HG03196 (cell line): ENCODE data around the gene HDDC3.

Source experiments
- ATAC-seq: cut with Tn5 transposase; IDR thresholded peaks from one replicate; pipeline ENCODE4 v1.9.1; 2021; ENCODE audit not compliant: unreplicated experiment

Gene HDDC3

DNA sequence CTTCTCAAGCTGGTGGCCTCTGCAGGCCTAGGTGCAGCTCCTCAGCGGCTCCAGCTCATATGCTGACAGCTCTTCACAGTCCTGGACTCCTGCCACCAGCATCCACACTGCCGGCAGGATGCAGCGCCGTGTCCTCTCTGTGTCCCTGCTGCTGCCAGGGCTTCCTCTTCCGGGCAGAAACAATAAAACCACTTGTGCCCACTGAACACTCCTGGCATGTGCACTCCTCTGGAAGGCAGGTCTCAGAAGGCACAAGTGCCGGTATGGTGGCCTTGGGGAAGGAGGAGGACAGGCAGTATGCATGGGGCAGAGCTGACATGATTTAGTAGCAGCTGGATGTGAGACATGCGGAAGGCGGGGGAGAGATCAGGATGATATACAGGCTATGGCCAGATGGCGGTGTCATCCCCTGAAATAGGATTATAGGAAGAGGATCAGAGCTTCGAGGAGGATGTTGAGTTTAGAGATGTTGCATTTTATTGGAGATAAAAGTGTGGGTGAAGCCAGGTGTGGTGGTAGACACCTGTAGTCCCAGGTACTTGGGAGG, 36.7 kb downstream of the HDDC3 start:
- ATAC-seq = no peak

DNA sequence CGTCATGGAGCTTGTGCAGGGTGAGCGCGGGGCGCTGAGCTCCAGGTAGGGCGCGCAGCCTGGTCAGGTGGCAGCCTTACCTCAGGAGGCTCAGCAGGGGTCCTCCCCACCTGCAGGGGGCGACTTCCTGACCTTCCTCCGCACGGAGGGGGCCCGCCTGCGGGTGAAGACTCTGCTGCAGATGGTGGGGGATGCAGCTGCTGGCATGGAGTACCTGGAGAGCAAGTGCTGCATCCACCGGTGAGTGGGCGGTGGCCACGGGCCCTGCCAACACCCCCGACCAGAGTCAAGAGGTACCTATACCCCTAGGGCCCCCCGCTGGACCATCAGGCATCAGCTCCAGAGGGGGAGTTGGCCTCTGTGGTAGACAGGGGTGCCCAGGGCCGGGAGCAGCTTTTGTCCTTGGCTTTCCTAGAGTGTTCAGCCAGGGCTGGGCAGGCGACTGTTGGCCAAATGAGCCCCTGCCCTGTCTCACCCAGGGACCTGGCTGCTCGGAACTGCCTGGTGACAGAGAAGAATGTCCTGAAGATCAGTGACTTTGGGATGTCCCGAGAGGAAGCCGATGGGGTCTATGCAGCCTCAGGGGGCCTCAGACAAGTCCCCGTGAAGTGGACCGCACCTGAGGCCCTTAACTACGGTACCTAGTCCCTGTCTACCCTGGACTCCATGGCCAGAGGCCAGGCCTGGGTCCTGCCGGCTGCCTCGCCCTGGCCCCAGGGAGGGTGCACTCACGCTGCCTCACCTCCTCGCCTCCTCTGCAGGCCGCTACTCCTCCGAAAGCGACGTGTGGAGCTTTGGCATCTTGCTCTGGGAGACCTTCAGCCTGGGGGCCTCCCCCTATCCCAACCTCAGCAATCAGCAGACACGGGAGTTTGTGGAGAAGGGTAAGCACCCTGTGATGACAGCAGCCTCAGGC, 38.9 kb downstream of the HDDC3 start:
- no peak for ATAC-seq

DNA sequence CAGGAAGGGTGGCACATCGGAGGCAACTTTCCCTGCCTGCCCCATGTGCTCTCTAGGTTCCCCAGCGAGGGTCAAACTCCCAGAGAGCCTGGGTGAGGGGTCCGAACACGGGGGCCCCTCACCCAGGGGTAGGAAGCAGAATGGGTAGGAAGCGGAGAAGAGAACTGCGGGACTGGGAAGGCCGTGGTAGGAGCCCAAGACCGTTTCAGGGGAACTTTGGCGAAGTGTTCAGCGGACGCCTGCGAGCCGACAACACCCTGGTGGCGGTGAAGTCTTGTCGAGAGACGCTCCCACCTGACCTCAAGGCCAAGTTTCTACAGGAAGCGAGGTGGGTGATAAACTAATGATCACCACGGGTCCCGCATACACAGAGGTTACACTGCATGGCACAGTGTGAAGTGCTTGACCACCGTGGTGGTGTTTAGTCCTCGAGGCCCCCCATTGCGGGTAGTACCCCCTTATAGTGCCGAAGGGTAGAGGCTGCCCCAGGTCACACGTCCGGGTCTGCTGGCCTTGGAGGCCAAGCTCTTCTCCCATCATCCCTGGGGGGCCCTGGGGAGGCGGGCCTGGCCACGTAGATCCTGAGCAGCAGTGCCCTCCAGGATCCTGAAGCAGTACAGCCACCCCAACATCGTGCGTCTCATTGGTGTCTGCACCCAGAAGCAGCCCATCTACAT, 39.7 kb downstream of the HDDC3 start:
- no peak for ATAC-seq

DNA sequence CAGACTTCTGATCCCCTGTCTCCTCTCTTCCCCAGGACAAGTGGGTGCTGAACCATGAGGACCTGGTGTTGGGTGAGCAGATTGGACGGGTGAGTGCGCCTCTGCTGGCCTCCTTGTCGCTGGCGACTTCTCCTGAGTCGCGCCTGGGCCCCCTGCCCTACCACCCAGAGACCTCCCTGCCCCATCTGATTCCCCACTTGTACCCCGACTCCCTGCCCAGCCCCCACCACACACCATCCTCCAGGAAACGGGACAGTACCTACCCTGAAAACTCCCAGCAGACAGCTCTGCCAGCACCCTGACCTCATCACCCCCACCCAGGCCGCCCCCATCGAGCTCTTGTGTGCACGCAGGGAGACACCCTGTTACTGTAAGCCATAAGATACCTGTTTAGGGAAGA, 40.3 kb downstream of the HDDC3 start:
- ATAC-seq = no peak

DNA sequence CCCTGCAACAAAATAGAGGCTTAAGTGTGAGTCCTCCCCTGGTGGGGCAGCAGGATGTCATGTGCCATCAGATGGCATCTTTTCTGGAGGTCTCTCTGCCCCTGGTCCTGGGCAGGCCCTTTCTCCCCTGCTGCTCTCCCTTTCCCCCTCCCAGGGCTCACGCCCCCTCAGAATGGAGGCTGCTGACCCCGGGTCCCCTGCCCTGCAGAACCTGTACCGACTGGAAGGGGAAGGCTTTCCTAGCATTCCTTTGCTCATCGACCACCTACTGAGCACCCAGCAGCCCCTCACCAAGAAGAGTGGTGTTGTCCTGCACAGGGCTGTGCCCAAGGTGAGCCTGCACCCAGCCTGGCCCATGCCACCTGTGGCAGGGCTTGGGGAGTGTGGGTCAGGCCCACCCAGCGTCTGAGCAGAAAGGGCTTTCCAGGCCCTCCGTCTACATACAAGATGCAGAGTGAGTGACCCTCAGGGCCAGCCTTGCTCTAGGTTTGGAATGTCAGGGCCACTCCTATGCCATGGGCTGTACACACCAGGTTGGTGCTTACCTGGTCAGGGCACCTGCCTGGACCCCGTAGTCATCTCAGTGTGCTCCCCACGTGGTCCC, 40.9 kb downstream of the HDDC3 start:
- ATAC-seq = no peak

DNA sequence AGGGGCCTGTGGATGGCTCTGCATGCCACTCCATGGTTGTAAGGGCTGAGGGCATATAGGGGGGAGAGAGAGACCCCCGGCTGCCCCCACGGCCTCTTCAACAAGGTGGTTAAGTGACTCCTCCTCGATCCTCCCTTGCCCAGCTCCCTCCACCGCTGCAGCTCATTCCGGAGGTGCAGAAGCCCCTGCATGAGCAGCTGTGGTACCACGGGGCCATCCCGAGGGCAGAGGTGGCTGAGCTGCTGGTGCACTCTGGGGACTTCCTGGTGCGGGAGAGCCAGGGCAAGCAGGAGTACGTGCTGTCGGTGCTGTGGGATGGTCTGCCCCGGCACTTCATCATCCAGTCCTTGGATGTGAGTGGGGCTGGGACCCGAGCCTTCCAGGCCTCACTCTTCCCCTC, 41.5 kb downstream of the HDDC3 start:
- no peak for ATAC-seq

DNA sequence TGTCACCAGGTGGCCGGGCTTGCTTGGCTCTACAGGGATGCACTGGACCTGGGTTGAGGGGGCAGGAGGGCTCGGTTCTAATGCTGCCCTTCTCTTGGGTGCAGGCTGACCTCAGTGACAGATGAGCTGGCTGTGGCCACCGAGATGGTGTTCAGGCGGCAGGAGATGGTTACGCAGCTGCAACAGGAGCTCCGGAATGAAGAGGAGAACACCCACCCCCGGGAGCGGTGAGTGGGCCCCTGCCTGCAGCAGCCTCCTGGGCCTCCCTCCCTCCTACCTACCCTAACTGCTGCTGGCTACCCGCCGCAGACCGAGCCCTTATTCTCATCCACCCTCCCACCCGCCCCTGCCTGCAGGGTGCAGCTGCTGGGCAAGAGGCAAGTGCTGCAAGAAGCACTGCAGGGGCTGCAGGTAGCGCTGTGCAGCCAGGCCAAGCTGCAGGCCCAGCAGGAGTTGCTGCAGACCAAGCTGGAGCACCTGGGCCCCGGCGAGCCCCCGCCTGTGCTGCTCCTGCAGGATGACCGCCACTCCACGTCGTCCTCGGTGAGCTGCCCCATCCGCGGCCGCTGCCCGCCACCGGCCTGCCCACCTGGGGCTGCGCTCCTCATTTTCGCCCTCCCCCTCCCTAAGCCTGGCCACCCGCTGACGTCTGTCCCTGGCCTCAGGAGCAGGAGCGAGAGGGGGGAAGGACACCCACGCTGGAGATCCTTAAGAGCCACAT, 42.5 kb downstream of the HDDC3 start:
- ATAC-seq = no peak

DNA sequence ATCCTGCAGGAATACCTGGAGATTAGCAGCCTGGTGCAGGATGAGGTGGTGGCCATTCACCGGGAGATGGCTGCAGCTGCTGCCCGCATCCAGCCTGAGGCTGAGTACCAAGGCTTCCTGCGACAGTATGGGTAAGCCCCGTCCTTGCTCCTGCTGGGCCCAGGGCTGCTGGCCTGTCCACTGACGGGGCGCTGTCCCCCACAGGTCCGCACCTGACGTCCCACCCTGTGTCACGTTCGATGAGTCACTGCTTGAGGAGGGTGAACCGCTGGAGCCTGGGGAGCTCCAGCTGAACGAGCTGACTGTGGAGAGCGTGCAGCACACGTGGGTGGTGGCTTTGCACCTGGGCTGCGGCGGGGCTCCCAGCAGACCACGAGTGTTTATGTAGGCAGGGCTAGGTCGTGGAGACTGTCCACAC, 43.0 kb downstream of the HDDC3 start:
- no peak for ATAC-seq

DNA sequence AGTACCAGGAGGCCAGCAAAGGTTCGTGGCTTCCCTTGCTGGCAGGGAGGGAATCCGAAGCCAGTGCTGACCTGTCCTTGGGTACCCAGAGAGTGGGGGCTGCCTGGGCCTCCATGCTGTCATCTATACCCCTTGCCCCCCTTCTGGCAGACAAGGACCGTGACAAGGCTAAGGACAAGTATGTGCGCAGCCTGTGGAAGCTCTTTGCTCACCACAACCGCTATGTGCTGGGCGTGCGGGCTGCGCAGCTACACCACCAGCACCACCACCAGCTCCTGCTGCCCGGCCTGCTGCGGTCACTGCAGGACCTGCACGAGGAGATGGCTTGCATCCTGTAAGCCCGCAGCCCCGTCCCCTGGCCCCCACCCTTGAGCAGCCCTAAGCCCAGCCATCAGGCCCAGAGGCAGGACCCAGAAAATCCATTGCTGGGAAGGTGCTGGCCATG, 45.3 kb downstream of the HDDC3 start:
- no peak for ATAC-seq

DNA sequence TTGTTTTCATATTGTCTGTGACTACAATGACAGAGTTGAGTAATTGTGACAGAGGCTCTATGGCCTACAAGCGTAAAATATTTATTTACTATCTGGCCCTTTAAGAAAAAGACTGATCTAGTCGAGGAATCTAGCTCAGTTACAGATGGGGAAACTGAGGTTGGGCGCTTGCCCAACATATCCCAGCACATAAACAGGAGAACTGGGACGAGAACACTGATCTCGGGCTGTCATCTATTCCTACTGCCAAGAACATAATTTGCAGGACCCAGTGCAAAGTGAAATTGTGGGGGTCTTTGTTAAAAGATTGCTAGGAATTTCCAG, 46.1 kb downstream of the HDDC3 start:
- ATAC-seq = no peak

DNA sequence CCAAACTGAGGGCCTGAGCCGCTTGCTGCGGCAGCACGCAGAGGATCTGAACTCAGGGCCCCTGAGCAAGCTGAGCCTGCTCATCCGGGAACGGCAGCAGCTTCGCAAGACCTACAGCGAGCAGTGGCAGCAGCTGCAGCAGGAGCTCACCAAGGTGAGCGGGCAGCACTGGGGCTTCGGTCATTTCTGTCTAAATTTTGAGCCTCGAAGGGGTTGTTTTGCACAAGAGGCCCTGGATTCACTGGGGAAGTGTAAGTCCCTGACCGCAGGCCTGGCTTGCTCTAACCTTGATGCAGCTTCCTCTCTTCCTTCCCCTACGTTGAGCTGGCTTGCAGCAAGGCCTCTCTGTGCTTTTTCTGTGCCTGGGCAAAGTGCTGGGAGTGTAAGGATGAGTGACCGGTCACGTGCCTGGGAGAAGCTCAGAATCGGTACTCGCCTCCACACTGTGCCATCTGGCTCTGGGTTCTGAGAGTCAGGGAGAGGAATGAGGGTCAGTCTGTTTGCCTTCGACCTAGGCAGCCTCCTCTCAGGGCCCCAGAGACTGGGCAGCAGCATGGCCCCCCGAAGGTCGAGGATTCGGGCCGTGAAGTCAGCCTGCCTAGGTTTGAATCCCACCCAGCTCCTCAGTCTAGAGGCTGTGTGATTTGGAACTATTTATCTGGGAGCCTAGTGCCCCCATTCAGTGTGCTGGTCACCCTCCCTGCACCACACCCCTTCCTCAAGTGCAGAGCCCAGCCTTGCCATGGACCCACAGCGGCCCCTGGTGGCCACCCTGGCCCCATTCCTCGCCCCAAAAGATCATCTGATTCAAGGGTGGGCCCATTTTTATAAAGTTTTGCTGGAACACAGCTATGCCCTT, 46.7 kb downstream of the HDDC3 start:
- ATAC-seq = no peak

DNA sequence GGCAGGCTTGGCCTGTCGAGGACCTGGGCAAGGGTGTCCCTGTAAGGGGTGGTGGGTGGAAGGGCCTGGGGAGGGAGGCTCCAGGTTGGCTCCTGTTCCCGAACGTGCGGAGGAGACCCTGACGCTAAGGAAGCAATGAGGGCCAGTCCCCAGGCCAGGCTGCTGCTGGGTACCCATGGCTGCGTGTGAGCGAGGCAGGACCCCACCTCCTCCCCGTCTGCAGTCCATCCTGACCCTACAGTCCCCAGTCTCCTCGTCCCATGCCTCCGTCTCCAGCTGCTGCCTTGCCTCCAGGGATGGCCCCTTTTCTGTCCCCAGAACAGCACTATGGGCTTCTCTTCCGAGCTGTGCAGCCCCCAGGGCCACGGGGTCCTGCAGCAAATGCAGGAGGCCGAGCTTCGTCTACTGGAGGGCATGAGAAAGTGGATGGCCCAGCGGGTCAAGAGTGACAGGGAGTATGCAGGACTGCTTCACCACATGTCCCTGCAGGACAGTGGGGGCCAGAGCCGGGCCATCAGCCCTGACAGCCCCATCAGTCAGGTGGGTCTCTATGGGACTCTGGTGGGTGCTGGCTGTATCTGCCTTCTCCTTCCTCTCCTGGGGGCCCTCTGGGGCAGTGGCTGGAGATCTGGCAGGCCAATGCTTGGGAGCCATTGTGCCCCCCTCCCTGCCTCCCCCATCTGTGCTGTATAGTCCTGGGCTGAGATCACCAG, 47.5 kb downstream of the HDDC3 start:
- ATAC-seq = no peak

DNA sequence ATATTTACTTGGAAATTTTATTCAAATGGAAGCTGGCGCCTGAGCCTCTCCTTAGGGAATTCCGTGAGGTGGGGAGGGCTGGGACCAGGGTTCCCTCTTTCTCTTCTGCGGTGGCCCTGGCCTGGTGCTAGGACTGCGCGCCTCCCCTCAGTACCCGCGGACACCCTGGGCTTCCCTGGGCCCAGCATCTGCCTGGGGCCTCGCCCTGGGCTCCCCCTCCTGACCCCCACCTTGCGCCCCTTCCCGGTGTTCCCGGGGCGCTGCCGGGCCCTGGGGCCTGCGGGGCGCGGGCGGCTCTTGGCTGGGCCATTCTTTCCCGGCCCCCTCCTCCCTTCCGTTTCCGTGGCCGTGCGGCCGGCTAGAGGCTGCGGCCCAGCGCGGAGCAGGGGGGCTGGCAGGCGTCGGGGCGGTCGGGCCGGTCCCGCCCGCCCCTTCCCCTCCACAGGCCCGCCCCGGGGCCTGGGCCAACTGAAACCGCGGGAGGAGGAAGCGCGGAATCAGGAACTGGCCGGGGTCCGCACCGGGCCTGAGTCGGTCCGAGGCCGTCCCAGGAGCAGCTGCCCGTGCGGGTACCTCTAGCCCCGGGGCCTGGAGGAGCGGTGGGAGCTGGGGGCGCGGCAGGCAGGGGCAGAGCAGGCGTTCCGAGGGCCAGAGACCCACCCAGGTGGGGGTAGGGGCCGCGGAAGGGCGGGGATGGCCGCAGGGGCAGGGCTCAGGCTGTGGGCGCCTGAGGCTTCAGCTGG, 48.2 kb downstream of the HDDC3 start, which contains the start of gene FES:
Gene FES (plus strand): TSS at position 529 of the 743 bp plus-strand sequence. CDS start 542 bp downstream, outside the sequence.
- ATAC-seq = no peak

DNA sequence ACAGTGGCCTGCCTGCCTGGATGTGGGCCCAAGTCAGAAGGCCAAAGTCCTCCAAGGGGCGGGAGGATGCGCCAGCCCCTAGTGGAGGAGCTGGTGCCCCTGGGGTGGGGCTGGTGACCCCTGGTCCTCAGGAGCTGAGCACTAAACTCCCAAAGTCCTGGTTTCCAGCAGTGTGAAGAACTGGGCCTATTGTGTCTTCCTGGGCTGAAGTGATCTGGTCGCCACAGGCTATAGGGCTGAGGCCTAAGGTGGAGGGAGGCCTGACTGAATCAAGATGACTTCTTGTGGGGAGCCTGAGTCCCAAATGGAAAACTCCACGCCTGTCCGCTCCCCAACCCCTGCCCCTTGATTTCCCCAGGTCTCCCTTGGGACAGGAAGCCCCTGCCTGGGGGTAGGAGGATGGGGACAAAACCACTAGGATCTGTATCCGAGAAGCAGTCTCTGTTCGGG, 48.8 kb downstream of the HDDC3 start:
- ATAC-seq = no peak

DNA sequence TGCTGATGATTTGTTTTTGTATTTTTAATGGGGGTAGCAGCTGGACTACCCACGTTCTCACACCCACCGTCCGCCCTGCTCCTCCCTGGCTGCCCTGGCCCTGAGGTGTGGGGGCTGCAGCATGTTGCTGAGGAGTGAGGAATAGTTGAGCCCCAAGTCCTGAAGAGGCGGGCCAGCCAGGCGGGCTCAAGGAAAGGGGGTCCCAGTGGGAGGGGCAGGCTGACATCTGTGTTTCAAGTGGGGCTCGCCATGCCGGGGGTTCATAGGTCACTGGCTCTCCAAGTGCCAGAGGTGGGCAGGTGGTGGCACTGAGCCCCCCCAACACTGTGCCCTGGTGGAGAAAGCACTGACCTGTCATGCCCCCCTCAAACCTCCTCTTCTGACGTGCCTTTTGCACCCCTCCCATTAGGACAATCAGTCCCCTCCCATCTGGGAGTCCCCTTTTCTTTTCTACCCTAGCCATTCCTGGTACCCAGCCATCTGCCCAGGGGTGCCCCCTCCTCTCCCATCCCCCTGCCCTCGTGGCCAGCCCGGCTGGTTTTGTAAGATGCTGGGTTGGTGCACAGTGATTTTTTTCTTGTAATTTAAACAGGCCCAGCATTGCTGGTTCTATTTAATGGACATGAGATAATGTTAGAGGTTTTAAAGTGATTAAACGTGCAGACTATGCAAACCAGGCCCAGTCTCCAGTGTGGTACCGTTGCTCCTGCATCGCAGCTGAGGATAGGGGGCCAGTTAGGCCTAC, 49.4 kb downstream of the HDDC3 start:
- no peak for ATAC-seq

DNA sequence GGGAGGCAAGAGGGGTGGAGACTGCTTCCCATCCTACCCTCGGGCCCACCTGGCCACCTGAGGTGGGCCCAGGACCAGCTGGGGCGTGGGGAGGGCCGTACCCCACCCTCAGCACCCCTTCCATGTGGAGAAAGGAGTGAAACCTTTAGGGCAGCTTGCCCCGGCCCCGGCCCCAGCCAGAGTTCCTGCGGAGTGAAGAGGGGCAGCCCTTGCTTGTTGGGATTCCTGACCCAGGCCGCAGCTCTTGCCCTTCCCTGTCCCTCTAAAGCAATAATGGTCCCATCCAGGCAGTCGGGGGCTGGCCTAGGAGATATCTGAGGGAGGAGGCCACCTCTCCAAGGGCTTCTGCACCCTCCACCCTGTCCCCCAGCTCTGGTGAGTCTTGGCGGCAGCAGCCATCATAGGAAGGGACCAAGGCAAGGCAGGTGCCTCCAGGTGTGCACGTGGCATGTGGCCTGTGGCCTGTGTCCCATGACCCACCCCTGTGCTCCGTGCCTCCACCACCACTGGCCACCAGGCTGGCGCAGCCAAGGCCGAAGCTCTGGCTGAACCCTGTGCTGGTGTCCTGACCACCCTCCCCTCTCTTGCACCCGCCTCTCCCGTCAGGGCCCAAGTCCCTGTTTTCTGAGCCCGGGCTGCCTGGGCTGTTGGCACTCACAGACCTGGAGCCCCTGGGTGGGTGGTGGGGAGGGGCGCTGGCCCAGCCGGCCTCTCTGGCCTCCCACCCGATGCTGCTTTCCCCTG, 50.2 kb downstream of the HDDC3 start:
- ATAC-seq = no peak
